Measurements from ENCODE around the gene ZG16B.

Gene ZG16B

GRCh38 chr16:2858245-2859025, 28.3 kb downstream of the ZG16B start:
- Histone ChIP-seq H3K27ac (ENCODE audit: low read depth, low read length, severe bottlenecking) (no peak overlapping the region), H3K4me3 (ENCODE audit: extremely low read depth, insufficient read depth, low read length, poor library complexity, severe bottlenecking) (no peak overlapping the region)
- 22 to 29% methylated on average over 12 to 20 of the region's 23 CpGs for WGBS, 2 experiments (ENCODE audit: insufficient coverage in 2 of 2)

GRCh38 chr16:2859686-2860265, 29.7 kb downstream of the ZG16B start:
- H3K36me3 ChIP-seq (ENCODE audit: control insufficient read depth, insufficient read depth, low read length) = no peaks in the 10 kb centered on the region
- WGBS, 2 experiments (ENCODE audit: insufficient coverage in 2 of 2) = 70 to 72% methylated on average over 9 to 10 of the region's 10 CpGs
- H3K27ac ChIP-seq (ENCODE audit: low read depth, low read length, severe bottlenecking) = no peak overlapping the region
- no peak overlapping the region for H3K4me3 ChIP-seq (ENCODE audit: extremely low read depth, insufficient read depth, low read length, poor library complexity, severe bottlenecking)
- H3K4me1 ChIP-seq (ENCODE audit: control insufficient read depth, insufficient read depth, low read length, poor library complexity, severe bottlenecking) = no peaks in the 10 kb centered on the region
- peaks cover 13% of the 10 kb centered on the region for H3K9me3 ChIP-seq (ENCODE audit: control insufficient read depth, low read length)

More at GRCh38 chr16:2858245-2859025, 28.3 kb downstream of the ZG16B start:
- Histone ChIP-seq H3K4me1 (ENCODE audit: control insufficient read depth, insufficient read depth, low read length, poor library complexity, severe bottlenecking) (no peaks in the 10 kb centered on the region), H3K36me3 (ENCODE audit: control insufficient read depth, insufficient read depth, low read length) (no peaks in the 10 kb centered on the region), H3K9me3 (ENCODE audit: control insufficient read depth, low read length) (peaks cover 20% of the 10 kb centered on the region)

GRCh38 chr16:2860826-2861567, 30.9 kb downstream of the ZG16B start:
- Histone ChIP-seq H3K27ac (ENCODE audit: low read depth, low read length, severe bottlenecking) (no peak overlapping the region), H3K4me1 (ENCODE audit: control insufficient read depth, insufficient read depth, low read length, poor library complexity, severe bottlenecking) (no peaks in the 10 kb centered on the region), H3K4me3 (ENCODE audit: extremely low read depth, insufficient read depth, low read length, poor library complexity, severe bottlenecking) (no peak overlapping the region), H3K9me3 (ENCODE audit: control insufficient read depth, low read length) (peaks cover 12% of the 10 kb centered on the region), H3K36me3 (ENCODE audit: control insufficient read depth, insufficient read depth, low read length) (no peaks in the 10 kb centered on the region)
- WGBS, 2 experiments (ENCODE audit: insufficient coverage in 2 of 2) = 75 to 90% methylated on average over 2 to 7 of the region's 8 CpGs

GRCh38 chr16:2865651-2866050, 35.5 kb downstream of the ZG16B start:
- no peak overlapping the region for H3K4me3 ChIP-seq (ENCODE audit: extremely low read depth, insufficient read depth, low read length, poor library complexity, severe bottlenecking)
- peaks cover 5% of the 10 kb centered on the region for H3K4me1 ChIP-seq (ENCODE audit: control insufficient read depth, insufficient read depth, low read length, poor library complexity, severe bottlenecking)
- H3K9me3 ChIP-seq (ENCODE audit: control insufficient read depth, low read length) = peaks cover 6% of the 10 kb centered on the region
- H3K27ac ChIP-seq (ENCODE audit: low read depth, low read length, severe bottlenecking) = no peak overlapping the region
- H3K36me3 ChIP-seq (ENCODE audit: control insufficient read depth, insufficient read depth, low read length) = no peaks in the 10 kb centered on the region
- WGBS, 2 experiments (ENCODE audit: insufficient coverage in 2 of 2) = 65 to 82% methylated on average over 2 to 3 of the region's 4 CpGs

GRCh38 chr16:2866431-2866830, 36.3 kb downstream of the ZG16B start:
- Histone ChIP-seq H3K9me3 (ENCODE audit: control insufficient read depth, low read length) (no peaks in the 10 kb centered on the region), H3K4me1 (ENCODE audit: control insufficient read depth, insufficient read depth, low read length, poor library complexity, severe bottlenecking) (peaks cover 5% of the 10 kb centered on the region), H3K4me3 (ENCODE audit: extremely low read depth, insufficient read depth, low read length, poor library complexity, severe bottlenecking) (no peak overlapping the region), H3K36me3 (ENCODE audit: control insufficient read depth, insufficient read depth, low read length) (no peaks in the 10 kb centered on the region), H3K27ac (ENCODE audit: low read depth, low read length, severe bottlenecking) (no peak overlapping the region)
- 59 to 60% methylated on average over 3 of the region's 4 CpGs for WGBS, 2 experiments (ENCODE audit: insufficient coverage in 2 of 2)

GRCh38 chr16:2867661-2867986, 37.5 kb downstream of the ZG16B start:
- no peaks in the 10 kb centered on the region for H3K9me3 ChIP-seq (ENCODE audit: control insufficient read depth, low read length)
- WGBS, 2 experiments (ENCODE audit: insufficient coverage in 2 of 2) = 71 to 72% methylated on average over 1 to 6 of the region's 8 CpGs
- peak overlapping the region; percentile 48 for H3K4me3 ChIP-seq (ENCODE audit: extremely low read depth, insufficient read depth, low read length, poor library complexity, severe bottlenecking)
- H3K27ac ChIP-seq (ENCODE audit: low read depth, low read length, severe bottlenecking) = peak overlapping the region; percentile 77
- no peaks in the 10 kb centered on the region for H3K36me3 ChIP-seq (ENCODE audit: control insufficient read depth, insufficient read depth, low read length)
- peaks cover 5% of the 10 kb centered on the region for H3K4me1 ChIP-seq (ENCODE audit: control insufficient read depth, insufficient read depth, low read length, poor library complexity, severe bottlenecking)

- WGBS, 2 experiments (ENCODE audit: insufficient coverage in 2 of 2) = 1% methylated on average over 42 to 44 of the region's 45 CpGs
- H3K4me1 ChIP-seq (ENCODE audit: control insufficient read depth, insufficient read depth, low read length, poor library complexity, severe bottlenecking) = peaks cover 5% of the 10 kb centered on the region
- H3K27ac ChIP-seq (ENCODE audit: low read depth, low read length, severe bottlenecking) = peak overlapping the region; percentile 77
- H3K9me3 ChIP-seq (ENCODE audit: control insufficient read depth, low read length) = no peaks in the 10 kb centered on the region
- no peaks in the 10 kb centered on the region for H3K36me3 ChIP-seq (ENCODE audit: control insufficient read depth, insufficient read depth, low read length)
- peak overlapping the region; percentile 48 for H3K4me3 ChIP-seq (ENCODE audit: extremely low read depth, insufficient read depth, low read length, poor library complexity, severe bottlenecking)
Measured at GRCh38 chr16:2867987-2868789, 38.1 kb downstream of the ZG16B start.

GRCh38 chr16:2871926-2872325, 41.8 kb downstream of the ZG16B start:
- H3K4me1 ChIP-seq (ENCODE audit: control insufficient read depth, insufficient read depth, low read length, poor library complexity, severe bottlenecking) = peaks cover 5% of the 10 kb centered on the region
- no peak overlapping the region for H3K4me3 ChIP-seq (ENCODE audit: extremely low read depth, insufficient read depth, low read length, poor library complexity, severe bottlenecking)
- WGBS, 2 experiments (ENCODE audit: insufficient coverage in 2 of 2) = 80 to 90% methylated on average over 2 of the region's 6 CpGs
- no peak overlapping the region for H3K27ac ChIP-seq (ENCODE audit: low read depth, low read length, severe bottlenecking)
- H3K9me3 ChIP-seq (ENCODE audit: control insufficient read depth, low read length) = no peaks in the 10 kb centered on the region
- H3K36me3 ChIP-seq (ENCODE audit: control insufficient read depth, insufficient read depth, low read length) = no peaks in the 10 kb centered on the region

- Histone ChIP-seq H3K36me3 (ENCODE audit: control insufficient read depth, insufficient read depth, low read length) (no peaks in the 10 kb centered on the region), H3K4me3 (ENCODE audit: extremely low read depth, insufficient read depth, low read length, poor library complexity, severe bottlenecking) (no peak overlapping the region), H3K9me3 (ENCODE audit: control insufficient read depth, low read length) (no peaks in the 10 kb centered on the region), H3K27ac (ENCODE audit: low read depth, low read length, severe bottlenecking) (no peak overlapping the region), H3K4me1 (ENCODE audit: control insufficient read depth, insufficient read depth, low read length, poor library complexity, severe bottlenecking) (no peaks in the 10 kb centered on the region)
- WGBS, 2 experiments (ENCODE audit: insufficient coverage in 2 of 2) = 74 to 76% methylated on average over 15 to 16 of the region's 21 CpGs
Measured at GRCh38 chr16:2874032-2874911, 44.2 kb downstream of the ZG16B start.

Data from mesodermal cell (in vitro differentiated cells).